ENCODE measurements around the gene TOX2.

DNA sequence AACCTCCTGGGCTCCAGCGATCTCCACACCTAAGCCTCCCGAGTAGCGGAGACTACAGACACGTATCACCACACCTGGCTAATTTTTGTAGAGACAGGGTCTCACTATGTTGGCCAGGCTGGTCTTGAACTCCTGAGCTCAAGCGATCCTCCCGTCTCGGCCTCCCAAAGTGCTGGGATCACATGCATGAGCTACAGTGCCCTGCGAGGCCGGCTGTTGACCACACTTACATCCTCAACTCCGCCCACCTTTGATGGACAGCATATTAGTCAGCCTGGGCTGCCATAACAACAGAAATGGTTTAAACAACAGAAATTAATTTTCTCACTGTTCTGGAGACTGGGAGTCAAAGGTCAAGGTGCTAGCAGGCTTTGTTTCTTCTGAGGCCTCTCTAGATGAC, 164.6 kb downstream of the TOX2 start:
- TF ChIP-seq POLR2A (IDR thresholded peaks at IDR 0.05), result no peak
- TF ChIP-seq, protein P1, sequence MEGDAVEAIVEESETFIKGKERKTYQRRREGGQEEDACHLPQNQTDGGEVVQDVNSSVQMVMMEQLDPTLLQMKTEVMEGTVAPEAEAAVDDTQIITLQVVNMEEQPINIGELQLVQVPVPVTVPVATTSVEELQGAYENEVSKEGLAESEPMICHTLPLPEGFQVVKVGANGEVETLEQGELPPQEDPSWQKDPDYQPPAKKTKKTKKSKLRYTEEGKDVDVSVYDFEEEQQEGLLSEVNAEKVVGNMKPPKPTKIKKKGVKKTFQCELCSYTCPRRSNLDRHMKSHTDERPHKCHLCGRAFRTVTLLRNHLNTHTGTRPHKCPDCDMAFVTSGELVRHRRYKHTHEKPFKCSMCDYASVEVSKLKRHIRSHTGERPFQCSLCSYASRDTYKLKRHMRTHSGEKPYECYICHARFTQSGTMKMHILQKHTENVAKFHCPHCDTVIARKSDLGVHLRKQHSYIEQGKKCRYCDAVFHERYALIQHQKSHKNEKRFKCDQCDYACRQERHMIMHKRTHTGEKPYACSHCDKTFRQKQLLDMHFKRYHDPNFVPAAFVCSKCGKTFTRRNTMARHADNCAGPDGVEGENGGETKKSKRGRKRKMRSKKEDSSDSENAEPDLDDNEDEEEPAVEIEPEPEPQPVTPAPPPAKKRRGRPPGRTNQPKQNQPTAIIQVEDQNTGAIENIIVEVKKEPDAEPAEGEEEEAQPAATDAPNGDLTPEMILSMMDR (IDR thresholded peaks at IDR 0.05), result no peak
- no peak for TF ChIP-seq EP300 (IDR thresholded peaks at IDR 0.05)

All from ovary (tissue), 3 donors.